Esophagus muscularis mucosa (tissue), 4 donors: Measurements from ENCODE around the gene AACS.

Source experiments
- CTCF ChIP-seq, 3 experiments: fragments of 200-600 bp in 2 of 3; fragments of 450-650 bp in 1 of 3; sonication (generic) in 2 of 3; IDR thresholded peaks; one replicate each; pipeline ENCODE4 v1.5.1; 2017 to 2019; ENCODE audit warnings: antibody characterized with exemption in 3 of 3, mild to moderate bottlenecking in 2 of 3, moderate library complexity in 1 of 3
- EP300 ChIP-seq: sonication (generic); formaldehyde crosslinking; IDR thresholded peaks from one replicate; pipeline ENCODE4 v1.6.1; 2017; ENCODE audit warnings: antibody characterized with exemption
- POLR2A ChIP-seq: fragments of 450-650 bp; IDR thresholded peaks from one replicate; pipeline ENCODE4 v1.6.1; 2017; ENCODE audit warnings: antibody characterized with exemption, moderate library complexity, mild to moderate bottlenecking, low read depth

GRCh38 chr12:125121106-125121505 is 55.9 kb downstream of the AACS start:
- TF ChIP-seq CTCF (IDR thresholded peaks at IDR 0.05), result no peak
- no peak for TF ChIP-seq POLR2A
- no peak for TF ChIP-seq EP300
